GM23338 (cell line): ENCODE data around the gene RGS21. TPM values are rescaled to one million over a fixed set of nuclear protein-coding genes. Genes with fewer than 3 reads are reported as not detected.

ENCODE experiments used
- ATAC-seq: fragments of 200-7000 bp; cut with Tn5 transposase; 3 replicates; pipeline ENCODE4 v1.9.1; 2020
- DNase-seq: peaks from one replicate; pipeline ENCODE4 v3.0.0-alpha.2; 2015; ENCODE audit warnings: low spot score
- H2AFZ ChIP-seq: fragments of 200-600 bp; sonication (generic); 2 replicates; pipeline ENCODE4 v1.8.0; 2016; ENCODE audit warnings: antibody characterized with exemption, mild to moderate bottlenecking, moderate library complexity
- H3F3A ChIP-seq: fragments of 200-600 bp; sonication (generic); replicated peaks from 2 replicates; pipeline ENCODE4 v1.8.0; 2017; ENCODE audit warnings: antibody characterized with exemption, mixed run types, low read depth
- H3K27ac ChIP-seq: fragments of 200-600 bp; sonication (generic); 2 replicates; pipeline ENCODE4 v1.6.1; 2016; ENCODE audit warnings: low read depth
- H3K27me3 ChIP-seq: fragments of 200-600 bp; sonication (generic); 2 replicates; pipeline ENCODE4 v1.8.0; 2016; ENCODE audit warnings: mild to moderate bottlenecking, mixed run types, moderate library complexity; ENCODE audit not compliant: insufficient read depth
- H3K36me3 ChIP-seq: fragments of 200-600 bp; sonication (generic); 2 replicates; pipeline ENCODE4 v1.8.0; 2016; ENCODE audit warnings: mild to moderate bottlenecking; ENCODE audit not compliant: insufficient read depth
- H3K4me1 ChIP-seq: fragments of 200-600 bp; sonication (generic); 2 replicates; pipeline ENCODE4 v1.8.0; 2016; ENCODE audit warnings: mild to moderate bottlenecking, moderate library complexity; ENCODE audit not compliant: insufficient read depth
- H3K4me2 ChIP-seq: fragments of 200-600 bp; sonication (generic); 2 replicates; pipeline ENCODE4 v1.7.1; 2017; ENCODE audit warnings: mixed run types
- H3K4me3 ChIP-seq: fragments of 200-600 bp; sonication (generic); 2 replicates; pipeline ENCODE4 v1.6.1; 2016; ENCODE audit warnings: mixed run types
- H3K79me2 ChIP-seq: fragments of 200-600 bp; sonication (generic); replicated peaks from 2 replicates; pipeline ENCODE4 v1.8.0; 2017; ENCODE audit warnings: mild to moderate bottlenecking; ENCODE audit not compliant: insufficient read depth
- H3K9me2 ChIP-seq: fragments of 200-600 bp; sonication (generic); 2 replicates; pipeline ENCODE4 v1.8.0; 2017; ENCODE audit not compliant: insufficient read depth
- H4K20me1 ChIP-seq: fragments of 200-600 bp; sonication (generic); replicated peaks from 2 replicates; pipeline ENCODE4 v1.8.0; 2017; ENCODE audit warnings: mild to moderate bottlenecking; ENCODE audit not compliant: insufficient read depth
- H3K27ac Mint-ChIP-seq: 2 replicates; pipeline ENCODE4 v1.8.0; 2020; ENCODE audit warnings: inconsistent platforms, mild to moderate bottlenecking, moderate library complexity, mixed read lengths
- H3K27me3 Mint-ChIP-seq: 3 replicates; pipeline ENCODE4 v1.8.0; 2022; ENCODE audit warnings: low read depth, mild to moderate bottlenecking, moderate library complexity, mixed read lengths, inconsistent platforms; ENCODE audit not compliant: insufficient read depth, poor library complexity
- H3K36me3 Mint-ChIP-seq: 3 replicates; pipeline ENCODE4 v1.8.0; 2021; ENCODE audit warnings: low read depth, mild to moderate bottlenecking, inconsistent platforms, moderate library complexity, mixed read lengths
- H3K4me1 Mint-ChIP-seq: 3 replicates; pipeline ENCODE4 v1.8.0; 2020; ENCODE audit warnings: mild to moderate bottlenecking, inconsistent platforms, mixed read lengths
- H3K4me3 Mint-ChIP-seq: 3 replicates; pipeline ENCODE4 v1.8.0; 2021; ENCODE audit warnings: moderate library complexity, mild to moderate bottlenecking, inconsistent platforms, mixed read lengths
- H3K9me3 Mint-ChIP-seq: 3 replicates; pipeline ENCODE4 v1.8.0; 2020; ENCODE audit warnings: moderate library complexity, mild to moderate bottlenecking, inconsistent platforms, mixed read lengths
- CREB1 ChIP-seq: fragments of 250-450 bp; sonication (Bioruptor Pico); IDR thresholded peaks from 2 replicates; pipeline ENCODE4 v1.5.0; 2020; ENCODE audit warnings: low read depth, mild to moderate bottlenecking, moderate library complexity
- CTCF ChIP-seq, 2 experiments: fragments of 200-600 bp in 1 of 2; sonication (generic) in 1 of 2; conservative IDR thresholded peaks; 2 replicates each; pipeline versions ENCODE4 v1.5.1 to v1.6.1; 2016 to 2017; ENCODE audit warnings: antibody characterized with exemption in 2 of 2, low read depth in 2 of 2, mild to moderate bottlenecking in 2 of 2, moderate library complexity in 1 of 2
- ETS1 ChIP-seq: IDR thresholded peaks from 2 replicates; pipeline ENCODE4 v1.6.1; 2016; ENCODE audit warnings: antibody characterized with exemption
- EZH2 ChIP-seq: fragments of 200-600 bp; sonication (generic); IDR thresholded peaks from one replicate; pipeline ENCODE4 v1.8.0; 2017; ENCODE audit warnings: antibody characterized with exemption, mild to moderate bottlenecking, low read depth; ENCODE audit not compliant: unreplicated experiment
- EZH2phosphoT487 ChIP-seq: fragments of 200-600 bp; sonication (generic); IDR thresholded peaks from one replicate; pipeline ENCODE4 v1.8.1; 2018; ENCODE audit warnings: antibody characterized with exemption; ENCODE audit not compliant: unreplicated experiment
- JUNB ChIP-seq: IDR thresholded peaks from one replicate; pipeline ENCODE4 v1.6.1; 2016; ENCODE audit warnings: antibody characterized with exemption; ENCODE audit not compliant: unreplicated experiment
- NANOG ChIP-seq: IDR thresholded peaks from 2 replicates; pipeline ENCODE4 v1.6.1; 2016; ENCODE audit warnings: antibody characterized with exemption, borderline replicate concordance
- POLR2AphosphoS5 ChIP-seq: IDR thresholded peaks from 2 replicates; pipeline ENCODE4 v1.6.1; 2016; ENCODE audit warnings: antibody characterized with exemption, low read depth
- STAT1 ChIP-seq: IDR thresholded peaks from one replicate; pipeline ENCODE4 v1.6.1; 2016; ENCODE audit warnings: antibody characterized with exemption; ENCODE audit not compliant: unreplicated experiment
- ZNF114 ChIP-seq: fragments of 250-450 bp; sonication (Bioruptor Pico); IDR thresholded peaks from 2 replicates; pipeline ENCODE4 v1.5.0; 2020; ENCODE audit warnings: mild to moderate bottlenecking, moderate library complexity
- ZNF331 ChIP-seq: fragments of 250-450 bp; sonication (Bioruptor Pico); IDR thresholded peaks from 2 replicates; pipeline ENCODE4 v1.5.0; 2020; ENCODE audit warnings: low read depth, mild to moderate bottlenecking, moderate library complexity
- ZNF462 ChIP-seq: fragments of 250-450 bp; sonication (Bioruptor Pico); IDR thresholded peaks from 2 replicates; pipeline ENCODE4 v1.5.0; 2020; ENCODE audit warnings: mild to moderate bottlenecking, moderate library complexity
- polyA plus RNA-seq: library from polyadenylated mRNA; unstranded; fragments of >200 nt; fragmentation: Nextera tagmentation; extraction: Ambion mirVana; gene quantifications from 2 replicates; pipeline ENCODE4 v1.2.1, GENCODE V29; 2016
- total RNA-seq: library from RNA; depleted of rRNA; stranded (reverse); fragments of >200 nt; shearing (Covaris generic); gene quantifications from 2 replicates; pipeline ENCODE4 v1.2.3, GENCODE V29; 2014
- TF ChIP-seq, protein P1 (sequence below): IDR thresholded peaks from one replicate; pipeline ENCODE4 v1.6.1; 2018; ENCODE audit warnings: antibody characterized with exemption; ENCODE audit not compliant: unreplicated experiment

Gene RGS21
- total and polyA plus RNA-seq, 2 experiments from 2014 or later: not detected

- Histone ChIP-seq H3F3A (no peaks in the 10 kb centered on the region), H2AFZ (0 out of 2 replicates have a peak overlapping the region, but pooled peaks have one; percentile 30), H3K9me2 (no peaks in the 10 kb centered on the region), H3K27ac (no peak overlapping the region), H4K20me1 (no peaks in the 10 kb centered on the region), H3K36me3 (no peaks in the 10 kb centered on the region), H3K27me3 (no peaks in the 10 kb centered on the region), H3K79me2 (no peaks in the 10 kb centered on the region), H3K4me2 (no peak overlapping the region), H3K4me3 (no peak overlapping the region), H3K4me1 (no peaks in the 10 kb centered on the region)
- H3K9me3 Mint-ChIP-seq: no peaks in the 10 kb centered on the region
- DNase-seq (no peak), ATAC-seq (no peak)
- no peaks in the 10 kb centered on the region for H3K4me1 Mint-ChIP-seq
- no peaks in the 10 kb centered on the region for H3K36me3 Mint-ChIP-seq
- no peak overlapping the region; the same call in 1 of the 2 replicates for H3K27ac Mint-ChIP-seq
- no peak overlapping the region for H3K4me3 Mint-ChIP-seq
- no peak for TF ChIP-seq POLR2AphosphoS5
- TF ChIP-seq, protein P1, sequence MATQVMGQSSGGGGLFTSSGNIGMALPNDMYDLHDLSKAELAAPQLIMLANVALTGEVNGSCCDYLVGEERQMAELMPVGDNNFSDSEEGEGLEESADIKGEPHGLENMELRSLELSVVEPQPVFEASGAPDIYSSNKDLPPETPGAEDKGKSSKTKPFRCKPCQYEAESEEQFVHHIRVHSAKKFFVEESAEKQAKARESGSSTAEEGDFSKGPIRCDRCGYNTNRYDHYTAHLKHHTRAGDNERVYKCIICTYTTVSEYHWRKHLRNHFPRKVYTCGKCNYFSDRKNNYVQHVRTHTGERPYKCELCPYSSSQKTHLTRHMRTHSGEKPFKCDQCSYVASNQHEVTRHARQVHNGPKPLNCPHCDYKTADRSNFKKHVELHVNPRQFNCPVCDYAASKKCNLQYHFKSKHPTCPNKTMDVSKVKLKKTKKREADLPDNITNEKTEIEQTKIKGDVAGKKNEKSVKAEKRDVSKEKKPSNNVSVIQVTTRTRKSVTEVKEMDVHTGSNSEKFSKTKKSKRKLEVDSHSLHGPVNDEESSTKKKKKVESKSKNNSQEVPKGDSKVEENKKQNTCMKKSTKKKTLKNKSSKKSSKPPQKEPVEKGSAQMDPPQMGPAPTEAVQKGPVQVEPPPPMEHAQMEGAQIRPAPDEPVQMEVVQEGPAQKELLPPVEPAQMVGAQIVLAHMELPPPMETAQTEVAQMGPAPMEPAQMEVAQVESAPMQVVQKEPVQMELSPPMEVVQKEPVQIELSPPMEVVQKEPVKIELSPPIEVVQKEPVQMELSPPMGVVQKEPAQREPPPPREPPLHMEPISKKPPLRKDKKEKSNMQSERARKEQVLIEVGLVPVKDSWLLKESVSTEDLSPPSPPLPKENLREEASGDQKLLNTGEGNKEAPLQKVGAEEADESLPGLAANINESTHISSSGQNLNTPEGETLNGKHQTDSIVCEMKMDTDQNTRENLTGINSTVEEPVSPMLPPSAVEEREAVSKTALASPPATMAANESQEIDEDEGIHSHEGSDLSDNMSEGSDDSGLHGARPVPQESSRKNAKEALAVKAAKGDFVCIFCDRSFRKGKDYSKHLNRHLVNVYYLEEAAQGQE: no peak
- no peak for TF ChIP-seq CTCF (conservative IDR thresholded peaks at IDR 0.05; ENCODE audit: low read depth in 2 of 2)
- TF ChIP-seq NANOG: no peak
- TF ChIP-seq ETS1: no peak
- TF ChIP-seq ZNF331 (CRISPR knock-in tag): no peak
- no peak for TF ChIP-seq EZH2
- no peak for TF ChIP-seq CREB1 (CRISPR knock-in tag)
- TF ChIP-seq JUNB: no peak
- no peak for TF ChIP-seq STAT1
- no peak for TF ChIP-seq EZH2phosphoT487
- no peak for TF ChIP-seq ZNF462
- no peak for TF ChIP-seq ZNF114
- H3K27me3 Mint-ChIP-seq: peaks cover 2% of the 10 kb centered on the region
Observed at GRCh38 chr1:192407206-192407605, 90.4 kb downstream of the RGS21 start.
